HepG2 (cell line): ENCODE data around the gene TIMP4. TPM values are rescaled to one million over a fixed set of nuclear protein-coding genes. Genes with fewer than 3 reads are reported as not detected.

Source experiments
- ATAC-seq: fragments of 200-7000 bp; cut with Tn5 transposase; 3 replicates; pipeline ENCODE4 v1.9.1; 2020; ENCODE audit warnings: mild to moderate bottlenecking, moderate library complexity
- BruUV-seq: library from RNA; stranded (reverse); fragments of 400-500 nt; replicated peaks from 2 replicates; lab custom pipeline; 2021; lab: Mats Ljungman, UMichigan
- CTCF ChIA-PET: fragments of 300-600 bp; formaldehyde crosslinking; extraction: SDS; loops from one replicate; lab custom pipeline; 2021; ENCODE audit warnings: low total read pairs, inconsistent platforms, low intra/inter-chr PET ratio; lab: Yijun Ruan, JAX
- POLR2A ChIA-PET: fragments of 350-600 bp; sonication (Branson Sonifier 250); formaldehyde crosslinking; loops from one replicate; lab custom pipeline; 2020; ENCODE audit warnings: antibody characterized with exemption, inconsistent platforms; lab: Yijun Ruan, JAX
- DNase-seq: peaks from one replicate; pipeline ENCODE4 v3.0.0-alpha.2; 2015; ENCODE audit warnings: low spot score
- FAIRE-seq: peaks from 3 replicates; lab custom pipeline; 2011; peaks lifted over from hg19 to GRCh38; lab: Jason Lieb, UNC
- H2AFZ ChIP-seq: one replicate; pipeline ENCODE4 v1.6.1; 2011; ENCODE audit warnings: low read length, inconsistent platforms
- H3K27ac ChIP-seq: fragments of 300-600 bp; 3 replicates; pipeline ENCODE4 v1.8.0; 2011; ENCODE audit warnings: mixed run types, mild to moderate bottlenecking, mixed read lengths, low read length, inconsistent platforms; ENCODE audit not compliant: insufficient read depth; ENCODE audit errors: extremely low read length
- H3K27me3 ChIP-seq, 2 experiments: fragments of 200-600 bp in 1 of 2; 2 replicates in 1 of 2; 3 replicates in 1 of 2; pipeline versions ENCODE4 v1.6.0 to v1.8.0; 2011; ENCODE audit warnings: low read length in 2 of 2, mild to moderate bottlenecking in 2 of 2, moderate library complexity in 2 of 2, inconsistent platforms in 1 of 2; ENCODE audit not compliant: insufficient read depth in 2 of 2, control insufficient read depth in 1 of 2
- H3K36me3 ChIP-seq, 2 experiments: fragments of 200-600 bp in 1 of 2; replicated peaks in 1 of 2; 2 replicates in 1 of 2; 3 replicates in 1 of 2; pipeline versions ENCODE4 v1.5.1 to v1.8.0; 2011; ENCODE audit warnings: low read length in 2 of 2, inconsistent platforms in 1 of 2; ENCODE audit not compliant: insufficient read depth in 2 of 2, control insufficient read depth in 1 of 2
- H3K4me1 ChIP-seq: 2 replicates; pipeline ENCODE4 v1.5.1; 2012; ENCODE audit warnings: low read length, inconsistent platforms; ENCODE audit not compliant: insufficient read depth
- H3K4me2 ChIP-seq: 2 replicates; pipeline ENCODE4 v1.6.0; 2011; ENCODE audit warnings: low read depth, low read length, inconsistent platforms
- H3K4me3 ChIP-seq, 3 experiments: fragments of 200-600 bp in 1 of 3; sonication (generic), shearing (Covaris generic) in 1 of 3; replicated peaks in 1 of 3; 2 replicates each; pipeline ENCODE4 v1.5.1; 2011 to 2016; ENCODE audit warnings: low read length in 3 of 3, inconsistent platforms in 2 of 3, low read depth in 2 of 3, mild to moderate bottlenecking in 2 of 3, control low read depth in 1 of 3, mixed read lengths in 1 of 3; ENCODE audit not compliant: insufficient read depth in 1 of 3
- H3K79me2 ChIP-seq: one replicate; pipeline ENCODE4 v1.6.1; 2011; ENCODE audit warnings: low read length, inconsistent platforms; ENCODE audit not compliant: insufficient read depth
- H3K9ac ChIP-seq: 2 replicates; pipeline ENCODE4 v1.6.0; 2011; ENCODE audit warnings: mild to moderate bottlenecking, low read depth, low read length, inconsistent platforms; ENCODE audit not compliant: insufficient read depth
- H3K9me3 ChIP-seq: 2 replicates; pipeline ENCODE4 v1.5.1; 2012; ENCODE audit warnings: mild to moderate bottlenecking, low read length
- H4K20me1 ChIP-seq: 2 replicates; pipeline ENCODE4 v1.6.0; 2011; ENCODE audit warnings: inconsistent platforms, mild to moderate bottlenecking, low read length, moderate library complexity; ENCODE audit not compliant: insufficient read depth
- ATF4 ChIP-seq, 2 experiments: fragments of 450-650 bp in 1 of 2; sonication (generic) in 1 of 2; formaldehyde crosslinking; IDR thresholded peaks; 2 replicates each; pipeline versions ENCODE4 v1.5.0 to v1.8.0; 2020 to 2022; ENCODE audit warnings: mild to moderate bottlenecking in 1 of 2, missing genetic modification reagents in 1 of 2
- CEBPB ChIP-seq: IDR thresholded peaks from 2 replicates; pipeline ENCODE4 v1.6.1; 2011; ENCODE audit warnings: low read depth, low read length, improper control_type of control experiment, borderline replicate concordance
- CENPT ChIP-seq: sonication (generic); formaldehyde crosslinking; IDR thresholded peaks from 2 replicates; pipeline ENCODE4 v1.8.0; 2022; ENCODE audit warnings: low read depth, mild to moderate bottlenecking, moderate library complexity, missing genetic modification reagents
- MAFK ChIP-seq, 2 experiments: IDR thresholded peaks in 1 of 2; conservative IDR thresholded peaks in 1 of 2; 2 replicates each; pipeline ENCODE4 v1.6.1; 2011; ENCODE audit warnings: improper control_type of control experiment in 2 of 2, low read length in 2 of 2
- MEF2D ChIP-seq: sonication (generic); formaldehyde crosslinking; IDR thresholded peaks from 2 replicates; pipeline ENCODE4 v1.5.1; 2020; ENCODE audit warnings: mild to moderate bottlenecking, missing genetic modification reagents
- MTA1 ChIP-seq: sonication (generic); formaldehyde crosslinking; IDR thresholded peaks from 2 replicates; pipeline ENCODE4 v1.4.0; 2020; ENCODE audit warnings: missing genetic modification reagents, mild to moderate bottlenecking, borderline replicate concordance
- MTF1 ChIP-seq: sonication (generic); formaldehyde crosslinking; IDR thresholded peaks from 2 replicates; pipeline ENCODE4 v1.5.0; 2020; ENCODE audit warnings: missing genetic modification reagents
- SETDB1 ChIP-seq: sonication (generic); formaldehyde crosslinking; IDR thresholded peaks from 2 replicates; pipeline ENCODE4 v1.5.1; 2020; ENCODE audit warnings: missing genetic modification reagents, mild to moderate bottlenecking, borderline replicate concordance
- TEAD2 ChIP-seq: sonication (generic); formaldehyde crosslinking; IDR thresholded peaks from 2 replicates; pipeline ENCODE4 v1.9.0; 2021; ENCODE audit warnings: missing genetic modification reagents
- ZFP82 ChIP-seq: sonication (generic); formaldehyde crosslinking; IDR thresholded peaks from 2 replicates; pipeline ENCODE4 v1.5.1; 2020; ENCODE audit warnings: mild to moderate bottlenecking, missing genetic modification reagents, borderline replicate concordance
- ZNF207 ChIP-seq: fragments of 450-650 bp; IDR thresholded peaks from 2 replicates; pipeline ENCODE4 v1.6.1; 2016; ENCODE audit warnings: antibody characterized with exemption, borderline replicate concordance
- ZNF337 ChIP-seq: sonication (generic); formaldehyde crosslinking; IDR thresholded peaks from 2 replicates; pipeline ENCODE4 v1.5.1; 2020; ENCODE audit warnings: missing genetic modification reagents, low read depth, mild to moderate bottlenecking, borderline replicate concordance
- ZNF33A ChIP-seq: sonication (generic); formaldehyde crosslinking; IDR thresholded peaks from 2 replicates; pipeline ENCODE4 v1.5.1; 2020; ENCODE audit warnings: missing genetic modification reagents, mild to moderate bottlenecking, moderate library complexity, borderline replicate concordance
- WGBS: methylation state at CpG from one replicate; pipeline ENCODE4 v1.1.6; 2017; ENCODE audit warnings: low lambda C conversion rate; 5-methylcytosine and 5-hydroxymethylcytosine counted together
- in situ Hi-C: cut with HindIII; loops from 2 replicates; pipeline ENCODE4 v1.10.0; 2017; ENCODE audit warnings: low pct_unique_long_range_greater_than_20kb; ENCODE audit not compliant: extremely low pct_ligation_motif_present
- intact Hi-C: fragments of 100-400 bp; cut with micrococcal nuclease; formaldehyde crosslinking; loops from one replicate; pipeline ENCODE4 v1.10.0; 2022; ENCODE audit not compliant: unreplicated experiment
- polyA plus RNA-seq, 8 experiments: library from polyadenylated mRNA; depleted of rRNA in 3 of 8; stranded (reverse) in 7 of 8; unstranded in 1 of 8; fragments of >200 nt; fragmentation: Illumina TruSeq in 4 of 8; extraction: Trizol in 4 of 8; gene quantifications; 2 replicates each; pipeline versions ENCODE4 v1.2.1 to v1.2.3, GENCODE V29; 2011 to 2016; ENCODE audit warnings: low read depth in 4 of 8, missing spikeins in 1 of 8, mixed read lengths in 1 of 8; ENCODE audit not compliant: insufficient read depth in 1 of 8
- total RNA-seq, 5 experiments: library from RNA; depleted of rRNA; stranded (reverse); fragments of >200 nt; fragmentation: Illumina TruSeq; extraction: Trizol; gene quantifications; 2 replicates each; pipeline ENCODE4 v1.2.3, GENCODE V29; 2016; ENCODE audit warnings: low read depth in 1 of 5
- TF ChIP-seq, protein P1 (sequence below): sonication (generic); formaldehyde crosslinking; IDR thresholded peaks from 2 replicates; pipeline ENCODE4 v1.5.0; 2020; ENCODE audit warnings: mild to moderate bottlenecking, low read depth, missing genetic modification reagents, borderline replicate concordance
- TF ChIP-seq, protein P2 (sequence below): sonication (generic); formaldehyde crosslinking; IDR thresholded peaks from 2 replicates; pipeline ENCODE4 v1.5.0; 2020; ENCODE audit warnings: missing genetic modification reagents

Gene TIMP4
- total and polyA plus RNA-seq, 2 of the 13 experiments (the other 11 are each of a cell fraction or from before 2014, with no cell fraction given): 0.05 to 0.07 TPM

- TF ChIP-seq, protein P1, sequence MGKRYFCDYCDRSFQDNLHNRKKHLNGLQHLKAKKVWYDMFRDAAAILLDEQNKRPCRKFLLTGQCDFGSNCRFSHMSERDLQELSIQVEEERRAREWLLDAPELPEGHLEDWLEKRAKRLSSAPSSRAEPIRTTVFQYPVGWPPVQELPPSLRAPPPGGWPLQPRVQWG: no peak
- no peak for TF ChIP-seq MTA1 (CRISPR knock-in tag)
- TF ChIP-seq ATF4 (CRISPR knock-in tag; IDR thresholded peaks at IDR 0.05): no peak
- no peak for TF ChIP-seq SETDB1 (CRISPR knock-in tag)
- no peak for TF ChIP-seq ZFP82 (CRISPR knock-in tag)
- TF ChIP-seq CENPT (CRISPR knock-in tag): no peak
- no peak for TF ChIP-seq MTF1 (CRISPR knock-in tag)
Measured at GRCh38 chr3:12121466-12121865, 37.2 kb downstream of the TIMP4 start (continued).

DNA sequence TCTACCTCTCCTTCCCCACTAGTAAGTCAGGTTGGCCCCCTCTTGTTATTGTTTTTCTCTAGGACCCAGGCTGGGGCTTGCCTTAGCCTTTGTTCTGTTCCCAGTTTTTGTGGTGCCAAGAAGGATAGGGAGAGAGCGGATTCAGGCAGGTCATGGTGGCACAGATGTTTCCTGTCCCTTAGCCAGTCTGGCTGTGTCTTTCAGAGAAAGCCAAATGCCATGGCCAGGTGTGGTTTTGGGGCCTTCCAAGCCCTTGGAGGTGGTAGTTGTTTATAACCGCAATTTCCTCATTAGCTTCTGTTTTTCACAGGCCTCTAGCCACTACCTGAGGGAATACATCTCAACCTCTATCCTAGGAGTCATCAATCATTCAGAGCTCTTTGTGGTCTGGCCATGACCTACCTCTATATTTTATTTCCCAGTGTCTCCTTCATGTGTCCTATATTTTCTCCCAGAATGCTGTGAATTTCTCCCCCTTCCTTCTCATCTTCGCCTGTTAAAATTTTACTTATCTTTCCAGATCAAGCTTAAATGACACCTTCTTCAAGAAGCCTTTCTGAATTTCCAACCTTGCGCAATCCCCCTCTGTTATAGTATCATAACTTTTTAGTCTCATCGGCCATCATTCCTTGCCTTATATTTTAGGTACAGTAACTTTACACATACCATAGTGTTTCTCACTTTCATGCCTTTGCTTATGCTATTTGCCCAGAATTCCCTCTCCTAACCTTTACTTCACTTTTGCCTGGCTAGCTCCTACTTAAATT lies 38.2 kb downstream of the TIMP4 start:
- FAIRE-seq (no peak), DNase-seq (no peak), ATAC-seq (no peak)
- in situ Hi-C loops (no loop called here), intact Hi-C loops (no loop called here)
- H4K20me1 ChIP-seq: no peaks in the 10 kb centered on the region
- H3K4me3 ChIP-seq: no peak overlapping the region
- H3K9ac ChIP-seq: no peak overlapping the region
- no peaks in the 10 kb centered on the region for H3K4me1 ChIP-seq
- ChIA-PET POLR2A (no interaction called here), CTCF (no interaction called here)
- 40% methylated on average over 5 of the region's 5 CpGs for WGBS
- no peaks in the 10 kb centered on the region for H3K79me2 ChIP-seq
- no peak overlapping the region for H3K4me2 ChIP-seq
- TF ChIP-seq, protein P2, sequence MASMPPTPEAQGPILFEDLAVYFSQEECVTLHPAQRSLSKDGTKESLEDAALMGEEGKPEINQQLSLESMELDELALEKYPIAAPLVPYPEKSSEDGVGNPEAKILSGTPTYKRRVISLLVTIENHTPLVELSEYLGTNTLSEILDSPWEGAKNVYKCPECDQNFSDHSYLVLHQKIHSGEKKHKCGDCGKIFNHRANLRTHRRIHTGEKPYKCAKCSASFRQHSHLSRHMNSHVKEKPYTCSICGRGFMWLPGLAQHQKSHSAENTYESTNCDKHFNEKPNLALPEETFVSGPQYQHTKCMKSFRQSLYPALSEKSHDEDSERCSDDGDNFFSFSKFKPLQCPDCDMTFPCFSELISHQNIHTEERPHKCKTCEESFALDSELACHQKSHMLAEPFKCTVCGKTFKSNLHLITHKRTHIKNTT (CRISPR knock-in tag): no peak
- TF ChIP-seq MAFK (conservative IDR thresholded peaks at IDR 0.05 in 1 of 2, IDR thresholded peaks at IDR 0.05 in 1 of 2; ENCODE audit: low read length in 2 of 2) (no peak), CEBPB (peak; percentile 80), ZNF337 (CRISPR knock-in tag) (no peak), ZNF33A (no peak), ZNF207 (no peak), TEAD2 (CRISPR knock-in tag) (no peak), MEF2D (CRISPR knock-in tag) (no peak)
- H3K27ac ChIP-seq: no peak overlapping the region
- H3K9me3 ChIP-seq: no peaks in the 10 kb centered on the region
- no peaks in the 10 kb centered on the region for H3K36me3 ChIP-seq
- no TSS peak for BruUV-seq
- no peaks in the 10 kb centered on the region; a peak in 1 of 5 replicates for H3K27me3 ChIP-seq
- H2AFZ ChIP-seq: no peak overlapping the region
